Astrocyte of the spinal cord (primary cell): ENCODE measurements around the gene SLIT1.

Experiments
- DNase-seq: peaks from one replicate; pipeline ENCODE4 v3.0.0; 2011; ENCODE audit warnings: low read depth, low spot score
- H3K4me3 ChIP-seq: 2 replicates; pipeline ENCODE4 v1.5.1; 2011; ENCODE audit warnings: low read depth, mild to moderate bottlenecking, low read length, moderate library complexity
- CTCF ChIP-seq: IDR thresholded peaks from 2 replicates; pipeline ENCODE4 v1.5.1; 2012; ENCODE audit warnings: low read depth, mild to moderate bottlenecking, low read length, inconsistent platforms
- in situ Hi-C: cut with HindIII; loops from 2 replicates; pipeline ENCODE4 v1.10.0; 2017; ENCODE audit warnings: low sequenced_read_pairs

Gene SLIT1

GRCh38 chr10:96955794-96956193 lies 230.0 kb downstream of the SLIT1 start:
- TF ChIP-seq CTCF: no peak
- no peak overlapping the region for H3K4me3 ChIP-seq
- DNase-seq: no peak
- in situ Hi-C loops: no loop called here

- no peak for DNase-seq
- H3K4me3 ChIP-seq: no peak overlapping the region
- in situ Hi-C loops: no loop called here
- TF ChIP-seq CTCF: no peak
Observed at GRCh38 chr10:96951954-96952353, 233.8 kb downstream of the SLIT1 start.

GRCh38 chr10:96949039-96949683 lies 236.6 kb downstream of the SLIT1 start:
- no peak overlapping the region for H3K4me3 ChIP-seq
- no peak for DNase-seq
- TF ChIP-seq CTCF: no peak
- in situ Hi-C loops: no loop called here
